CD4-positive, alpha-beta T cell (primary cell): ENCODE data around the gene ITIH6. TPM values are rescaled to one million over a fixed set of nuclear protein-coding genes. Genes with fewer than 3 reads are reported as not detected.
A peak's percentile ranks its signal among the peaks of the same experiment; 100 is the strongest.
"Not testable (repeated sequence)": the region's sequence is repeated elsewhere in the genome, so short reads cannot be mapped to it uniquely, and the experiment has no call there.

Experiments used
- ATAC-seq: fragments of 200-7000 bp; cut with Tn5 transposase; one replicate; pipeline ENCODE4 v1.10.0; 2022; ENCODE audit warnings: mild to moderate bottlenecking; ENCODE audit not compliant: poor library complexity
- CTCF ChIA-PET: fragments of 350-600 bp; sonication (Branson Sonifier 250); formaldehyde crosslinking; loops from one replicate; lab custom pipeline; 2021; ENCODE audit warnings: antibody characterized with exemption, inconsistent platforms; lab: Charles Lee
- POLR2A ChIA-PET: fragments of 350-600 bp; sonication (Branson Sonifier 250); formaldehyde crosslinking; loops from one replicate; lab custom pipeline; 2021; ENCODE audit warnings: antibody characterized with exemption, inconsistent platforms; lab: Charles Lee
- DNase-seq, 14 experiments: peaks; one replicate each; pipeline ENCODE4 v3.0.0-alpha.2; 2013 to 2020; ENCODE audit warnings: mixed read lengths in 2 of 14
- H3K27ac ChIP-seq, 2 donors: one replicate each; pipeline versions ENCODE4 v1.5.1 to v1.7.0; 2013; ENCODE audit warnings: low read length in 2 of 2, low read depth in 1 of 2, mild to moderate bottlenecking in 1 of 2
- H3K27me3 ChIP-seq, 2 experiments: 1 replicate in 1 of 2; 2 replicates in 1 of 2; pipeline versions ENCODE4 v1.6.1 to v1.7.0; 2013; ENCODE audit warnings: low read length in 2 of 2, control low read depth in 1 of 2, mild to moderate bottlenecking in 1 of 2, moderate library complexity in 1 of 2; ENCODE audit not compliant: insufficient read depth in 2 of 2, control insufficient read depth in 1 of 2
- H3K36me3 ChIP-seq: one replicate; pipeline ENCODE4 v1.6.1; 2013; ENCODE audit warnings: low read length, control low read depth; ENCODE audit not compliant: insufficient read depth
- H3K4me1 ChIP-seq: one replicate; pipeline ENCODE4 v1.6.1; 2013; ENCODE audit warnings: low read length, control low read depth; ENCODE audit not compliant: insufficient read depth
- H3K4me3 ChIP-seq: one replicate; pipeline ENCODE4 v1.5.1; 2013; ENCODE audit warnings: mild to moderate bottlenecking, low read length, moderate library complexity
- H3K9me3 ChIP-seq, 2 experiments: 1 replicate in 1 of 2; 2 replicates in 1 of 2; pipeline versions ENCODE4 v1.6.1 to v1.7.0; 2013; ENCODE audit warnings: low read length in 2 of 2, mild to moderate bottlenecking in 2 of 2, control low read depth in 1 of 2, moderate library complexity in 1 of 2; ENCODE audit not compliant: control insufficient read depth in 1 of 2, insufficient read depth in 1 of 2
- H3K27ac Mint-ChIP-seq: one replicate; pipeline ENCODE4 v1.8.0; 2020; ENCODE audit warnings: mixed read lengths
- H3K27me3 Mint-ChIP-seq: one replicate; pipeline ENCODE4 v1.8.0; 2021; ENCODE audit warnings: mixed read lengths
- H3K36me3 Mint-ChIP-seq: one replicate; pipeline ENCODE4 v1.8.0; 2021; ENCODE audit warnings: low read depth, mixed read lengths
- H3K4me1 Mint-ChIP-seq: one replicate; pipeline ENCODE4 v1.8.0; 2021; ENCODE audit warnings: low read depth, mixed read lengths
- H3K4me3 Mint-ChIP-seq: one replicate; pipeline ENCODE4 v1.8.0; 2020; ENCODE audit warnings: mild to moderate bottlenecking, mixed read lengths
- H3K9me3 Mint-ChIP-seq: one replicate; pipeline ENCODE4 v1.8.0; 2020; ENCODE audit warnings: mixed read lengths
- intact Hi-C, 2 experiments: fragments of 100-400 bp; cut with DNase I in 1 of 2; cut with micrococcal nuclease in 1 of 2; formaldehyde crosslinking; loops; one replicate each; pipeline versions ENCODE4 v1.15.1 to v1.9.0; 2023 to 2025; cut with DNase I, micrococcal nuclease
- total RNA-seq, 174 experiments: library from RNA in 2 of 174; stranded (reverse) in 2 of 174; gene quantifications; one replicate each; pipeline ENCODE4 v1.2.3 and lab custom pipeline; 2021 to 2026
- TF ChIP-seq, protein P1 (sequence below): fragments of 200-600 bp; IDR thresholded peaks from one replicate; pipeline ENCODE4 v1.8.0; 2022; ENCODE audit warnings: antibody characterized with exemption, mild to moderate bottlenecking

The ITIH6 gene
- total RNA-seq, 2 experiments from 2014 or later = not detected

DNA sequence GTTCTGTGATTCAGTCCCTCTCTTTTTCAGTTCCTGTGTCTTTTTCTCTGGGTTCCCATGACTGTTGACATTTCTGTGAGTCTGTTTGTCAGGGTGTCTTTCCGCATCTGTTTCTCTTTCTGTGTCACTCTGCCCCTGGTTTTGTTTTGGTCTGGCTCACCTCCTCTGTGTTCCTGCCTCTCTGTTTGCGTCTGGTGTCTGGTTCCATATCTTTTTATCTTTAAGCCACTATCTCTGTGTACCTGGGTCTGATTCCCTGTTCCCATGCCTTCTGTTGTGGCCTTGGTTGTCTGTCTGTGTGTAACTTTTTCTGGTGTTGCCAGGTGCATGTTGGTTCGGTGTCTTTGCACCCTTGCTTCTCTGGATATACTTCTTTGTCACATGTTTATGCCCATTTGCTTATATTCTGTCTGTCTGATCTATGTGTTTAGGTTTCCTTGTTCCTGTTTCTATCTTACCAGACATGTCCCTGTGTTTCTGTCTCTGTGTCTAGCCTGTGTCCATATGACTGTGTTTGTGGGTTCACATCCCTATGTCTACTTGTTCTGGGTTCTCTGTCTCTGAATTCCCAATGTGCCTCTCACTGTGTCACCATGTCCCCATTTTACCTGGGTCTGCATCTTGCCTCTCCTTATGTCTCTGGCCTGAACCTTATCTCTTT, 50.2 kb downstream of the ITIH6 start:
- POLR2A ChIA-PET = no interaction called here
- H3K27me3 Mint-ChIP-seq = no peaks in the 10 kb centered on the region
- intact Hi-C loops = no loop called here
- peak in 1 of 14 experiments; percentile 9 for DNase-seq
- ATAC-seq = peak; percentile 68
- CTCF ChIA-PET = no interaction called here
- H3K9me3 ChIP-seq = no peaks in the 10 kb centered on the region
- no peaks in the 10 kb centered on the region for H3K36me3 Mint-ChIP-seq
- TF ChIP-seq, protein P1, sequence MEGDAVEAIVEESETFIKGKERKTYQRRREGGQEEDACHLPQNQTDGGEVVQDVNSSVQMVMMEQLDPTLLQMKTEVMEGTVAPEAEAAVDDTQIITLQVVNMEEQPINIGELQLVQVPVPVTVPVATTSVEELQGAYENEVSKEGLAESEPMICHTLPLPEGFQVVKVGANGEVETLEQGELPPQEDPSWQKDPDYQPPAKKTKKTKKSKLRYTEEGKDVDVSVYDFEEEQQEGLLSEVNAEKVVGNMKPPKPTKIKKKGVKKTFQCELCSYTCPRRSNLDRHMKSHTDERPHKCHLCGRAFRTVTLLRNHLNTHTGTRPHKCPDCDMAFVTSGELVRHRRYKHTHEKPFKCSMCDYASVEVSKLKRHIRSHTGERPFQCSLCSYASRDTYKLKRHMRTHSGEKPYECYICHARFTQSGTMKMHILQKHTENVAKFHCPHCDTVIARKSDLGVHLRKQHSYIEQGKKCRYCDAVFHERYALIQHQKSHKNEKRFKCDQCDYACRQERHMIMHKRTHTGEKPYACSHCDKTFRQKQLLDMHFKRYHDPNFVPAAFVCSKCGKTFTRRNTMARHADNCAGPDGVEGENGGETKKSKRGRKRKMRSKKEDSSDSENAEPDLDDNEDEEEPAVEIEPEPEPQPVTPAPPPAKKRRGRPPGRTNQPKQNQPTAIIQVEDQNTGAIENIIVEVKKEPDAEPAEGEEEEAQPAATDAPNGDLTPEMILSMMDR = no peak
- H3K27ac ChIP-seq = no peak overlapping the region
- H3K4me1 ChIP-seq = no peaks in the 10 kb centered on the region
- no peak overlapping the region for H3K4me3 ChIP-seq
- H3K9me3 Mint-ChIP-seq = no peaks in the 10 kb centered on the region
- H3K27me3 ChIP-seq = peaks cover 0 to 3% of the 10 kb centered on the region in 2 experiments
- no peaks in the 10 kb centered on the region for H3K36me3 ChIP-seq
- no peak overlapping the region for H3K4me3 Mint-ChIP-seq
- H3K4me1 Mint-ChIP-seq = no peaks in the 10 kb centered on the region
- H3K27ac Mint-ChIP-seq = no peak overlapping the region

DNA sequence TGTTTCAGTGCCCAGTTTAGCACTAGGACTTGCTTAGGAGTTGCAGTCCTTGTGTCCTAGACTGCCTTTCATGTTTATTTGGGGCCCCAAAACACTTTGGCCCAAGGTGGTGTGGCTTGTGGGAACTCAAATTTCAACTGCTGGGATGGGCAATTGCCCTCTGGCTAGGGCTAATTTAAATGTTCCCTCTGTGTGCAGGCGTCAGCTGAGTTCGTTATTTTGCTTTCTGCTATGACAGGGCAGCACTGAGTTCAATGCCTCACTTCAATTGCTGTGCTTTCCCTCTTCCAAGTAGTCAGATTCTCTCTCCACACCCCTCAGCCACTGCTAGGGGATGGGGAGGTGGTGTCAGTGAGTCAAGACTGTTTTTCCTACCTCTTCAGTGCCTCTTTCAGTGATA, 51.1 kb downstream of the ITIH6 start:
- H3K9me3 Mint-ChIP-seq = no peaks in the 10 kb centered on the region
- H3K36me3 Mint-ChIP-seq = no peaks in the 10 kb centered on the region
- ATAC-seq = no peak
- H3K27ac Mint-ChIP-seq = no peak overlapping the region
- no peaks in the 10 kb centered on the region for H3K4me1 ChIP-seq
- H3K4me3 ChIP-seq = no peak overlapping the region
- intact Hi-C loops = no loop called here
- no peaks in the 10 kb centered on the region for H3K27me3 Mint-ChIP-seq
- H3K4me1 Mint-ChIP-seq = no peaks in the 10 kb centered on the region
- no peak for DNase-seq
- H3K36me3 ChIP-seq = no peaks in the 10 kb centered on the region
- ChIA-PET POLR2A (no interaction called here), CTCF (no interaction called here)
- no peaks in the 10 kb centered on the region for H3K9me3 ChIP-seq
- TF ChIP-seq, protein P1 = no peak
- no peak overlapping the region for H3K4me3 Mint-ChIP-seq
- peaks cover 0 to 3% of the 10 kb centered on the region in 2 experiments for H3K27me3 ChIP-seq
- no peak overlapping the region for H3K27ac ChIP-seq

GRCh38 chrX:54745676-54746075, 52.4 kb downstream of the ITIH6 start:
- H3K4me1 Mint-ChIP-seq = no peaks in the 10 kb centered on the region
- Histone ChIP-seq H3K4me1 (no peaks in the 10 kb centered on the region), H3K27ac (no peak overlapping the region), H3K9me3 (no peaks in the 10 kb centered on the region), H3K4me3 (no peak overlapping the region), H3K36me3 (no peaks in the 10 kb centered on the region), H3K27me3 (peaks cover 0 to 3% of the 10 kb centered on the region in 2 experiments)
- intact Hi-C loops = no loop called here
- ATAC-seq (no peak), DNase-seq (no peak)
- no peaks in the 10 kb centered on the region for H3K36me3 Mint-ChIP-seq
- H3K27ac Mint-ChIP-seq = no peak overlapping the region
- ChIA-PET CTCF (no interaction called here), POLR2A (no interaction called here)
- TF ChIP-seq, protein P1 = no peak
- H3K4me3 Mint-ChIP-seq = no peak overlapping the region
- no peaks in the 10 kb centered on the region for H3K9me3 Mint-ChIP-seq
- H3K27me3 Mint-ChIP-seq = no peaks in the 10 kb centered on the region

GRCh38 chrX:54738567-54738966, 59.5 kb downstream of the ITIH6 start:
- POLR2A ChIA-PET, H3K4me3 ChIP-seq, ATAC-seq, H3K36me3 Mint-ChIP-seq, H3K36me3 ChIP-seq, H3K4me3 Mint-ChIP-seq, H3K4me1 Mint-ChIP-seq, CTCF ChIA-PET, H3K27me3 Mint-ChIP-seq, H3K27me3 ChIP-seq, H3K27ac Mint-ChIP-seq, H3K27ac ChIP-seq, H3K9me3 Mint-ChIP-seq, H3K4me1 ChIP-seq, intact Hi-C loops: not testable (repeated sequence)
- DNase-seq = peak in 2 of 14 experiments; percentile 1 to 30
- H3K9me3 ChIP-seq = peaks cover 0 to 10% of the 10 kb centered on the region in 2 experiments

GRCh38 chrX:54736298-54736942, 61.6 kb downstream of the ITIH6 start:
- POLR2A ChIA-PET, H3K27ac ChIP-seq, CTCF ChIA-PET, H3K4me3 Mint-ChIP-seq, H3K36me3 Mint-ChIP-seq, H3K4me1 ChIP-seq, H3K27me3 Mint-ChIP-seq, intact Hi-C loops, H3K27ac Mint-ChIP-seq, H3K4me1 Mint-ChIP-seq, H3K27me3 ChIP-seq, H3K4me3 ChIP-seq, DNase-seq, H3K9me3 Mint-ChIP-seq, H3K36me3 ChIP-seq, ATAC-seq: not testable (repeated sequence)
- H3K9me3 ChIP-seq = peaks cover 0 to 10% of the 10 kb centered on the region in 2 experiments
